NCI-H1105 treated with DMSO at 0.1 percent for 48 hours (cell line): ENCODE data around the gene RPL10A.

ENCODE experiments used
- DNase-seq: peaks from one replicate; lab custom pipeline; 2025; lab: John Stamatoyannopoulos, UW

RPL10A gene

GRCh38 chr6:35492258-35492973, 24.2 kb downstream of the RPL10A start:
- DNase-seq: no peak

- DNase-seq: no peak
Measured at GRCh38 chr6:35492974-35493284, 24.7 kb downstream of the RPL10A start.

- DNase-seq: no peak
Measured at GRCh38 chr6:35493307-35493983, 25.2 kb downstream of the RPL10A start.

- DNase-seq: no peak
Measured at GRCh38 chr6:35494161-35494563, 26.0 kb downstream of the RPL10A start.

GRCh38 chr6:35495258-35496035, 27.2 kb downstream of the RPL10A start:
- DNase-seq: no peak

- no peak for DNase-seq
Measured at GRCh38 chr6:35496036-35496840, 28.0 kb downstream of the RPL10A start.

GRCh38 chr6:35496841-35497570, 28.8 kb downstream of the RPL10A start, which contains the start of gene TEAD3:
Gene TEAD3 (minus strand): TSS chr6:35497079.
- no peak for DNase-seq

GRCh38 chr6:35497571-35498421, 29.6 kb downstream of the RPL10A start:
- no peak for DNase-seq

- DNase-seq: no peak
Measured at GRCh38 chr6:35498422-35499067, 30.3 kb downstream of the RPL10A start.

- no peak for DNase-seq
Measured at GRCh38 chr6:35499372-35499771, 31.2 kb downstream of the RPL10A start.

GRCh38 chr6:35500782-35501181, 32.6 kb downstream of the RPL10A start:
- no peak for DNase-seq

GRCh38 chr6:35501784-35502183, 33.6 kb downstream of the RPL10A start:
- no peak for DNase-seq

GRCh38 chr6:35503534-35503933, 35.3 kb downstream of the RPL10A start:
- DNase-seq: no peak

GRCh38 chr6:35505999-35506412, 37.8 kb downstream of the RPL10A start:
- DNase-seq: no peak

GRCh38 chr6:35506536-35506935, 38.3 kb downstream of the RPL10A start:
- no peak for DNase-seq

- DNase-seq: no peak
Measured at GRCh38 chr6:35507221-35507620, 39.0 kb downstream of the RPL10A start.

- no peak for DNase-seq
Measured at GRCh38 chr6:35508027-35508426, 39.8 kb downstream of the RPL10A start.

- DNase-seq: no peak
Measured at GRCh38 chr6:35508542-35508941, 40.3 kb downstream of the RPL10A start.

GRCh38 chr6:35510916-35511561, 42.8 kb downstream of the RPL10A start:
- no peak for DNase-seq

- no peak for DNase-seq
Measured at GRCh38 chr6:35511562-35511941, 43.4 kb downstream of the RPL10A start.
